ENCODE data around the gene CST3.

CST3 gene

DNA sequence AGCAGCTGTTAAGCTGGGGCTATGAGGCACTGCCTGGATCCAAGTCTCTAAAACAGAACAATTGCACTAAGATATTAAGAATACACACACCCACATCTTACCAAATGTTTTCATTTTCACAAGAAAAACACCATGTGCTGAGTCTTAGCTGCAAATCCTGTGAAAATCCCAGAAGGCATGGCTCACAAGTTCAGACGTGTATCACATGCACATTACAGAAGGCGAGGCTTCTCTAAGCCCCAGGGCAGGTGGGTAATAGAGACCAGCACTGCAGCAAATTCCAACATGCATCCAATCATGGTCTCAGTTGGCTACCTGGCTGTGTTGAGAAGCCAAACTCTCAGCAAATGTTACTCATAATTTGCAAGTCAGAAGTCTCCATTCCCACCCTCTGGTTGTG, 16.2 kb upstream of the CST3 start:
- Histone ChIP-seq H3K9me3 (ENCODE audit: control insufficient read depth, insufficient read depth, low read length) (no peaks in the 10 kb centered on the region), H3K4me1 (ENCODE audit: control insufficient read depth, insufficient read depth, low read length) (no peaks in the 10 kb centered on the region), H3K36me3 (ENCODE audit: control insufficient read depth, insufficient read depth, low read length) (no peaks in the 10 kb centered on the region), H3K27ac (ENCODE audit: low read length) (no peak overlapping the region), H3K27me3 (ENCODE audit: control insufficient read depth, insufficient read depth, low read length) (no peaks in the 10 kb centered on the region), H3K4me3 (ENCODE audit: low read length) (no peak overlapping the region)
- no CpG with 5 or more reads among the region's 2 CpGs for WGBS (ENCODE audit: insufficient coverage, insufficient read length)
- no peak for DNase-seq (ENCODE audit: low read depth, low spot score)

DNA sequence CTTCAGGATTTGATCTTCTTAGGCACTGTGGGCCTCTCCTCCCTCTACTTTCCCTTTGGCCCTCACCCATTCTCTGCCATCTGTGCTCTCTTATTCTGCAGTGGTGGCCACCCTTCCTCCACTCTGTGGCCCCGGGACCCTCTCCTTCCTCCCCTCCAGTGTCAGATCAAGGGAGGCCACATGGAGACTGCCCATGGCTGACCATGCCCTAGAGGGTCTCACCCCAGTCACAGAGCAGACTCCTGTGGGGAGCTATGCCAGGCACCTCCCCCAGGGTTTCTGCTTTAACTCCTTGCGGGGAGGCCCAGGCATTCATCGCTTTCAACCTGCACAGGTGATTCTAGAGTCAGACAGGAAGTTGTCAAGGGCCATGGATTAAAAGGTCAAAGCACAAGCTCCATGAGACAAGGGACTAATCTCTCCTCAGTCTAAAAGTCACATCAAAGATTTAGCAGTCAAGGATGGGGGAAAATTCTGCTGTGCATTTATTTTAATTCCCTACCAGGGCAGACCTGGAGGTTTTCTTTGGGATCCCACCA, 15.7 kb upstream of the CST3 start:
- Histone ChIP-seq H3K27ac (ENCODE audit: low read length) (no peak overlapping the region), H3K9me3 (ENCODE audit: control insufficient read depth, insufficient read depth, low read length) (no peaks in the 10 kb centered on the region), H3K27me3 (ENCODE audit: control insufficient read depth, insufficient read depth, low read length) (no peaks in the 10 kb centered on the region), H3K4me3 (ENCODE audit: low read length) (no peak overlapping the region), H3K4me1 (ENCODE audit: control insufficient read depth, insufficient read depth, low read length) (no peaks in the 10 kb centered on the region), H3K36me3 (ENCODE audit: control insufficient read depth, insufficient read depth, low read length) (no peaks in the 10 kb centered on the region)
- no peak for DNase-seq (ENCODE audit: low read depth, low spot score)
- WGBS (ENCODE audit: insufficient coverage, insufficient read length), result no CpG with 5 or more reads among the region's 3 CpGs

DNA sequence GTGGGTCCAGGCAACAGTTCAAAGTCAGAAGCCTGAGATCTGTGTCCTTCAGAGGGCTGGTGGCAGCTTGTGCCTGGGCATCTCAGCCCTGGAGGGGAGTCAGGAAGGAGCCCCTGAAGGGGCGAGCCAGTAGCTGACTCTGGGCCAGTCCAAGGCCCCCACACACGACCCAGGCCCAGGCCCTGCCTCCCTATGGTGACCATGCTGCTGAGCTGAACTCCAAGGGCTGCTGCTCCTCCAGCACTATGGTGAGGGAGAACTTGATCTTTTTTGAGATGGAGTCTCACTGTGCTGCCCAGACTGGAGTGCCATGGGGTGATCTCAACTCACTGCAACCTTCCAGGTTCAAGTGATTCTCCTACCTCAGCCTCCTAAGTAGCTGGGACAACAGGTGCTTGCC, 15.2 kb upstream of the CST3 start:
- Histone ChIP-seq H3K4me3 (ENCODE audit: low read length) (no peak overlapping the region), H3K9me3 (ENCODE audit: control insufficient read depth, insufficient read depth, low read length) (no peaks in the 10 kb centered on the region), H3K27me3 (ENCODE audit: control insufficient read depth, insufficient read depth, low read length) (no peaks in the 10 kb centered on the region), H3K4me1 (ENCODE audit: control insufficient read depth, insufficient read depth, low read length) (no peaks in the 10 kb centered on the region), H3K36me3 (ENCODE audit: control insufficient read depth, insufficient read depth, low read length) (no peaks in the 10 kb centered on the region), H3K27ac (ENCODE audit: low read length) (no peak overlapping the region)
- no CpG with 5 or more reads among the region's 2 CpGs for WGBS (ENCODE audit: insufficient coverage, insufficient read length)
- no peak for DNase-seq (ENCODE audit: low read depth, low spot score)

GRCh38 chr20:23652371-23652770, 14.6 kb upstream of the CST3 start:
- H3K27ac ChIP-seq (ENCODE audit: low read length), result no peak overlapping the region
- H3K4me3 ChIP-seq (ENCODE audit: low read length), result no peak overlapping the region
- H3K27me3 ChIP-seq (ENCODE audit: control insufficient read depth, insufficient read depth, low read length), result no peaks in the 10 kb centered on the region
- DNase-seq (ENCODE audit: low read depth, low spot score), result no peak
- no peaks in the 10 kb centered on the region for H3K9me3 ChIP-seq (ENCODE audit: control insufficient read depth, insufficient read depth, low read length)
- H3K4me1 ChIP-seq (ENCODE audit: control insufficient read depth, insufficient read depth, low read length), result no peaks in the 10 kb centered on the region
- H3K36me3 ChIP-seq (ENCODE audit: control insufficient read depth, insufficient read depth, low read length), result no peaks in the 10 kb centered on the region

DNA sequence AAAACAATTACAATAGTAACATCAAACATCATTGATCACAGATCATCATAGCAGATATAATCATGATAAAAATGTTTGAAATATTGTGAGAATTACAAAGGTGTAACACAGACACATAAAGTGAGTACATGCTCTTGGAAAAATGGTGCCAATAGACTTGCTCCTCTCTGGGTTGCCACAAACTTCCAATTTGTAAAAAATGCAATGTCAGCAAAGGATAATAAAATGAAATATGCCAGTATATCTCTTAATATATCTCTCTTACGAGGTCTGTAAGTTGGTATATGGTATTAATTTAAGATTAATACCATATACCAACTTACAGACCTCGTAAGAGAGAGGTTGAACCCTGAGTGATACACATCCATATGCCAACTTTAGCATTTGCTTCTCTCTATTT, 13.4 kb upstream of the CST3 start:
- Histone ChIP-seq H3K27me3 (ENCODE audit: control insufficient read depth, insufficient read depth, low read length) (no peaks in the 10 kb centered on the region), H3K9me3 (ENCODE audit: control insufficient read depth, insufficient read depth, low read length) (no peaks in the 10 kb centered on the region), H3K4me3 (ENCODE audit: low read length) (no peak overlapping the region), H3K27ac (ENCODE audit: low read length) (no peak overlapping the region), H3K4me1 (ENCODE audit: control insufficient read depth, insufficient read depth, low read length) (no peaks in the 10 kb centered on the region), H3K36me3 (ENCODE audit: control insufficient read depth, insufficient read depth, low read length) (no peaks in the 10 kb centered on the region)
- WGBS (ENCODE audit: insufficient coverage, insufficient read length), result no CpG with 5 or more reads among the region's 2 CpGs
- DNase-seq (ENCODE audit: low read depth, low spot score), result no peak

DNA sequence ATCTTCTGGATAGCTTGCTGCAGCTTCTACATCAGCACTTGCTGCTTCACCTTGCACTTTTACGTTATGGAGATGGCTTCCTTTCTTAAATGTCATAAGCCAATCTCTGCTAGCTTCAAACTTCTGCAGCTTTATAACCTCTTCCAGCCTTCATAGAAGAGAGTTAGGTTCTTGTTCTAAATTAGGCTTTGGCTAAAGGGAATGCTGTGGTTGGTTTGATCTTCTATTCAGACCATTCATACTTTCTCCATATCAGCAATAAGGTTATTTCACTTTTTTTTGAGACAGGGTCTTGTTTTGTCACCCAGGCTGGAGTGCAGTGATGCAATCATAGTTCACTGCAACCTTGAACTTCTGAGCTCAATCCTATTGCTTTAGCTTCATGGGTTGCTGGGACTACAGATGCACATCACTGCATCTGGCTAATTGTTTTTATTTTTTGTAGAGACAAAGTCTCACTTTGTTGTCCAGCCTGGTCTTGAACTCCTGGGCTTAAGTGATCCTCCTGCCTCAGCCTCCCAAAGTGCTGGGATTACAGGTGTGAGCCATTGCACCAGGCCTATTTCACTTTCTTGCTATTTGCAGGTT, 12.2 kb upstream of the CST3 start:
- no peak overlapping the region for H3K4me3 ChIP-seq (ENCODE audit: low read length)
- no peak for DNase-seq (ENCODE audit: low read depth, low spot score)
- no CpG with 5 or more reads among the region's 1 CpG for WGBS (ENCODE audit: insufficient coverage, insufficient read length)
- no peaks in the 10 kb centered on the region for H3K4me1 ChIP-seq (ENCODE audit: control insufficient read depth, insufficient read depth, low read length)
- H3K27me3 ChIP-seq (ENCODE audit: control insufficient read depth, insufficient read depth, low read length), result no peaks in the 10 kb centered on the region
- no peaks in the 10 kb centered on the region for H3K36me3 ChIP-seq (ENCODE audit: control insufficient read depth, insufficient read depth, low read length)
- H3K9me3 ChIP-seq (ENCODE audit: control insufficient read depth, insufficient read depth, low read length), result no peaks in the 10 kb centered on the region
- no peak overlapping the region for H3K27ac ChIP-seq (ENCODE audit: low read length)

DNA sequence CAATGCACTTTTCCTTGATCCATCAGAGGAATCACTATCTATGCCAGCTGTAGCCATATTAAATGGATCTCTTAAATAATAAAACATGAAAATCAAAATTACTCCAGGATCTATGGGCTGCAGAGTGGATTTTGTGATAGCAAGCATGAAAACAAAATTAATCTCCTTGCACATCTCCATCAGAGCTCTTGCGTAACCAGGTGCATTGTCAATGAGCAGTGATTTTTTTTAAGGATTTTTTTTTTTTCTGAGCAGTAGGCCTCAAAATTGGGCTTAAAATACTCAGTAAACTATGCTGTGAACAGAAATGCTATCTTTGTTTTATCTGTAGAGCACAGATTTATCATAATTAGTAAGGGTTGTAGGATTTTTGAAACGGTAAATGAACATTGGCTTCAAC, 11.5 kb upstream of the CST3 start:
- Histone ChIP-seq H3K27me3 (ENCODE audit: control insufficient read depth, insufficient read depth, low read length) (no peaks in the 10 kb centered on the region), H3K27ac (ENCODE audit: low read length) (no peak overlapping the region), H3K36me3 (ENCODE audit: control insufficient read depth, insufficient read depth, low read length) (no peaks in the 10 kb centered on the region), H3K4me3 (ENCODE audit: low read length) (no peak overlapping the region), H3K9me3 (ENCODE audit: control insufficient read depth, insufficient read depth, low read length) (no peaks in the 10 kb centered on the region), H3K4me1 (ENCODE audit: control insufficient read depth, insufficient read depth, low read length) (no peaks in the 10 kb centered on the region)
- WGBS (ENCODE audit: insufficient coverage, insufficient read length), result no CpG with 5 or more reads among the region's 2 CpGs
- DNase-seq (ENCODE audit: low read depth, low spot score), result no peak

- Histone ChIP-seq H3K9me3 (ENCODE audit: control insufficient read depth, insufficient read depth, low read length) (no peaks in the 10 kb centered on the region), H3K36me3 (ENCODE audit: control insufficient read depth, insufficient read depth, low read length) (no peaks in the 10 kb centered on the region), H3K4me3 (ENCODE audit: low read length) (no peak overlapping the region), H3K27ac (ENCODE audit: low read length) (no peak overlapping the region), H3K4me1 (ENCODE audit: control insufficient read depth, insufficient read depth, low read length) (no peaks in the 10 kb centered on the region), H3K27me3 (ENCODE audit: control insufficient read depth, insufficient read depth, low read length) (no peaks in the 10 kb centered on the region)
- no CpG with 5 or more reads among the region's 2 CpGs for WGBS (ENCODE audit: insufficient coverage, insufficient read length)
- no peak for DNase-seq (ENCODE audit: low read depth, low spot score)
Observed at GRCh38 chr20:23647346-23647745, 9.6 kb upstream of the CST3 start.

GRCh38 chr20:23646106-23646873, 8.5 kb upstream of the CST3 start:
- H3K27ac ChIP-seq (ENCODE audit: low read length), result no peak overlapping the region
- no peak overlapping the region for H3K4me3 ChIP-seq (ENCODE audit: low read length)
- no peaks in the 10 kb centered on the region for H3K4me1 ChIP-seq (ENCODE audit: control insufficient read depth, insufficient read depth, low read length)
- H3K36me3 ChIP-seq (ENCODE audit: control insufficient read depth, insufficient read depth, low read length), result no peaks in the 10 kb centered on the region
- no peak for DNase-seq (ENCODE audit: low read depth, low spot score)
- no CpG with 5 or more reads among the region's 4 CpGs for WGBS (ENCODE audit: insufficient coverage, insufficient read length)
- no peaks in the 10 kb centered on the region for H3K9me3 ChIP-seq (ENCODE audit: control insufficient read depth, insufficient read depth, low read length)
- H3K27me3 ChIP-seq (ENCODE audit: control insufficient read depth, insufficient read depth, low read length), result no peaks in the 10 kb centered on the region

GRCh38 chr20:23645575-23645974, 7.8 kb upstream of the CST3 start:
- no peaks in the 10 kb centered on the region; the same call in 1 of the 2 replicates for H3K4me1 ChIP-seq (ENCODE audit: control insufficient read depth, insufficient read depth, low read length)
- H3K27me3 ChIP-seq (ENCODE audit: control insufficient read depth, insufficient read depth, low read length), result no peaks in the 10 kb centered on the region
- no peak overlapping the region for H3K4me3 ChIP-seq (ENCODE audit: low read length)
- no peaks in the 10 kb centered on the region for H3K36me3 ChIP-seq (ENCODE audit: control insufficient read depth, insufficient read depth, low read length)
- H3K9me3 ChIP-seq (ENCODE audit: control insufficient read depth, insufficient read depth, low read length), result no peaks in the 10 kb centered on the region
- no peak for DNase-seq (ENCODE audit: low read depth, low spot score)
- no CpG with 5 or more reads among the region's 1 CpG for WGBS (ENCODE audit: insufficient coverage, insufficient read length)
- H3K27ac ChIP-seq (ENCODE audit: low read length), result no peak overlapping the region

GRCh38 chr20:23644164-23644563, 6.4 kb upstream of the CST3 start:
- H3K9me3 ChIP-seq (ENCODE audit: control insufficient read depth, insufficient read depth, low read length), result no peaks in the 10 kb centered on the region
- no peaks in the 10 kb centered on the region for H3K36me3 ChIP-seq (ENCODE audit: control insufficient read depth, insufficient read depth, low read length)
- no peaks in the 10 kb centered on the region for H3K27me3 ChIP-seq (ENCODE audit: control insufficient read depth, insufficient read depth, low read length)
- no peak overlapping the region for H3K27ac ChIP-seq (ENCODE audit: low read length)
- no peak for DNase-seq (ENCODE audit: low read depth, low spot score)
- no peak overlapping the region for H3K4me3 ChIP-seq (ENCODE audit: low read length)
- WGBS (ENCODE audit: insufficient coverage, insufficient read length), result 100% methylated on average over 2 of the region's 7 CpGs
- H3K4me1 ChIP-seq (ENCODE audit: control insufficient read depth, insufficient read depth, low read length), result no peaks in the 10 kb centered on the region; the same call in 1 of the 2 replicates
